HCT116 (cell line): ENCODE measurements around the gene ADH1C. TPM values are rescaled to one million over a fixed set of nuclear protein-coding genes. Genes with fewer than 3 reads are reported as not detected.

Experiments
- ATAC-seq: fragments of 200-7000 bp; cut with Tn5 transposase; 2 replicates; pipeline ENCODE4 v1.9.1; 2020; ENCODE audit warnings: mild to moderate bottlenecking, moderate library complexity
- BruUV-seq: library from RNA; stranded (reverse); fragments of 400-500 nt; replicated peaks from 2 replicates; lab custom pipeline; 2021; lab: Mats Ljungman, UMichigan
- CTCF ChIA-PET: fragments of 300-600 bp; sonication (Branson Sonifier 250); formaldehyde crosslinking; loops from one replicate; lab custom pipeline; 2021; ENCODE audit warnings: antibody characterized with exemption; lab: Charles Lee
- POLR2A ChIA-PET: fragments of 300-600, 350-600 bp; sonication (Branson Sonifier 250); formaldehyde crosslinking; loops from one replicate; lab custom pipeline; 2021; ENCODE audit warnings: antibody characterized with exemption; lab: Charles Lee
- RAD21 ChIA-PET, 2 experiments: fragments of 300-600 bp; sonication (Branson Sonifier 250); formaldehyde crosslinking; loops; one replicate each; lab custom pipeline; 2023; ENCODE audit warnings: low total read pairs in 2 of 2; ENCODE audit not compliant: uncharacterized antibody in 2 of 2, unreplicated experiment in 2 of 2, low non-redundant PET in 1 of 2; lab: Charles Lee
- DNase-seq: peaks from one replicate; pipeline ENCODE4 v3.0.0-alpha.2; 2010; ENCODE audit warnings: low read depth, low spot score
- H2AFZ ChIP-seq: fragments of 200-600 bp; shearing (Covaris generic), sonication (generic); 2 replicates; pipeline ENCODE4 v1.6.1; 2017; ENCODE audit warnings: low read depth, mixed run types, mixed read lengths, antibody characterized with exemption, low read length; ENCODE audit not compliant: poor library complexity, severe bottlenecking
- H3K27ac ChIP-seq: 2 replicates; pipeline ENCODE4 v1.5.1; 2012; ENCODE audit warnings: low read depth, low read length
- H3K27me3 ChIP-seq: fragments of 200-600 bp; sonication (generic); 2 replicates; pipeline ENCODE4 v1.6.1; 2016; ENCODE audit warnings: mixed run types, low read length, mixed read lengths; ENCODE audit not compliant: insufficient read depth
- H3K36me3 ChIP-seq, 2 experiments: fragments of 200-500 bp in 1 of 2; fragments of 200-600 bp in 1 of 2; sonication (Bioruptor generic) in 1 of 2; sonication (generic) in 1 of 2; 2 replicates each; pipeline versions ENCODE4 v1.5.1 to v1.6.1; 2014 to 2016; ENCODE audit warnings: low read length in 2 of 2, inconsistent platforms in 1 of 2, mixed read lengths in 1 of 2, mixed run types in 1 of 2; ENCODE audit not compliant: insufficient read depth in 2 of 2, control insufficient read depth in 1 of 2
- H3K4me1 ChIP-seq, 2 experiments: fragments of 200-600 bp in 1 of 2; sonication (generic) in 1 of 2; 2 replicates each; pipeline versions ENCODE4 v1.5.1 to v1.6.1; 2012 to 2017; ENCODE audit warnings: low read length in 2 of 2, inconsistent platforms in 1 of 2, mild to moderate bottlenecking in 1 of 2, mixed read lengths in 1 of 2, mixed run types in 1 of 2, moderate library complexity in 1 of 2; ENCODE audit not compliant: insufficient read depth in 2 of 2, control insufficient read depth in 1 of 2
- H3K4me2 ChIP-seq: fragments of 200-600 bp; sonication (generic); 2 replicates; pipeline ENCODE4 v1.6.1; 2017; ENCODE audit warnings: mixed run types, low read length, mixed read lengths
- H3K4me3 ChIP-seq, 2 experiments: fragments of 200-600 bp in 1 of 2; sonication (generic) in 1 of 2; replicated peaks in 1 of 2; 2 replicates each; pipeline ENCODE4 v1.5.1; 2011 to 2016; ENCODE audit warnings: low read length in 2 of 2, control low read depth in 1 of 2, low read depth in 1 of 2, mild to moderate bottlenecking in 1 of 2, mixed read lengths in 1 of 2, mixed run types in 1 of 2
- H3K79me2 ChIP-seq: fragments of 200-600 bp; sonication (generic); 2 replicates; pipeline ENCODE4 v1.6.1; 2017; ENCODE audit warnings: mild to moderate bottlenecking, mixed run types, low read length, moderate library complexity, mixed read lengths; ENCODE audit not compliant: insufficient read depth
- H3K9ac ChIP-seq: fragments of 200-600 bp; sonication (generic); 2 replicates; pipeline ENCODE4 v1.6.1; 2016; ENCODE audit warnings: low read length, mixed read lengths
- H3K9me2 ChIP-seq: fragments of 200-600 bp; sonication (generic), shearing (Covaris generic); 2 replicates; pipeline ENCODE4 v1.6.1; 2017; ENCODE audit warnings: mixed run types, mild to moderate bottlenecking, moderate library complexity; ENCODE audit not compliant: insufficient read depth
- H3K9me3 ChIP-seq, 2 experiments: fragments of 200-500 bp in 1 of 2; fragments of 200-600 bp in 1 of 2; sonication (Bioruptor generic) in 1 of 2; sonication (generic) in 1 of 2; 2 replicates each; pipeline ENCODE4 v1.6.1; 2014 to 2017; ENCODE audit warnings: low read length in 2 of 2, mixed read lengths in 2 of 2, inconsistent platforms in 1 of 2, low read depth in 1 of 2, mild to moderate bottlenecking in 1 of 2, mixed run types in 1 of 2, moderate library complexity in 1 of 2; ENCODE audit not compliant: control insufficient read depth in 1 of 2, insufficient read depth in 1 of 2
- H4K20me1 ChIP-seq: fragments of 200-600 bp; sonication (generic), shearing (Covaris generic); 2 replicates; pipeline ENCODE4 v1.6.1; 2017; ENCODE audit warnings: mixed run types, mild to moderate bottlenecking, moderate library complexity; ENCODE audit not compliant: insufficient read depth
- ATF3 ChIP-seq: IDR thresholded peaks from 2 replicates; pipeline ENCODE4 v1.6.1; 2012
- ELF1 ChIP-seq: IDR thresholded peaks from 2 replicates; pipeline ENCODE4 v1.6.1; 2012; ENCODE audit warnings: low read depth, borderline replicate concordance
- MAX ChIP-seq: IDR thresholded peaks from 2 replicates; pipeline ENCODE4 v1.6.1; 2012
- POLR2A ChIP-seq: IDR thresholded peaks from 2 replicates; pipeline ENCODE4 v1.7.0; 2011; ENCODE audit warnings: borderline replicate concordance; ENCODE audit not compliant: insufficient read depth, insufficient read length; ENCODE audit errors: extremely low read depth
- SIN3A ChIP-seq: IDR thresholded peaks from 2 replicates; pipeline ENCODE4 v1.6.1; 2012; ENCODE audit warnings: low read depth
- SP1 ChIP-seq: IDR thresholded peaks from 2 replicates; pipeline ENCODE4 v1.6.1; 2012; ENCODE audit warnings: low read depth
- ZNF274 ChIP-seq: fragments of 200-500 bp; sonication (Bioruptor generic); IDR thresholded peaks from 2 replicates; pipeline ENCODE4 v1.6.1; 2014; ENCODE audit warnings: mild to moderate bottlenecking, low read depth, low read length, inconsistent platforms
- intact Hi-C: fragments of 100-400 bp; cut with micrococcal nuclease; formaldehyde crosslinking; loops from 2 replicates; pipeline ENCODE4 v1.10.0; 2022
- total RNA-seq: library from RNA; stranded (reverse); gene quantifications from one replicate; pipeline ENCODE4 v1.2.1, GENCODE V29; 2021; ENCODE audit not compliant: unreplicated experiment

ADH1C gene
- total RNA-seq, 1 experiment from 2014 or later = not detected

- no peaks in the 10 kb centered on the region for H3K27me3 ChIP-seq
- no peak for ATAC-seq
- RAD21 ChIA-PET = no interaction called here
- no peaks in the 10 kb centered on the region for H3K9me2 ChIP-seq
- no peak overlapping the region for H3K4me3 ChIP-seq
- POLR2A ChIA-PET = no interaction called here
- H3K79me2 ChIP-seq = no peaks in the 10 kb centered on the region
- no peak overlapping the region for H3K4me2 ChIP-seq
- no peaks in the 10 kb centered on the region for H4K20me1 ChIP-seq
- no peak overlapping the region for H3K9ac ChIP-seq
- BruUV-seq = no TSS peak
- TF ChIP-seq ZNF274 (no peak), SIN3A (no peak), ATF3 (no peak), POLR2A (no peak), SP1 (no peak)
- CTCF ChIA-PET = no interaction called here
- no peaks in the 10 kb centered on the region for H3K9me3 ChIP-seq
- H3K4me1 ChIP-seq = no peaks in the 10 kb centered on the region
- H3K36me3 ChIP-seq = no peaks in the 10 kb centered on the region
- DNase-seq = no peak
- intact Hi-C loops = no loop called here
- H3K27ac ChIP-seq = no peak overlapping the region
- H2AFZ ChIP-seq = no peak overlapping the region
Measured at GRCh38 chr4:99381588-99382175, 29.1 kb upstream of the ADH1C start.

- H3K27me3 ChIP-seq = no peaks in the 10 kb centered on the region
- H3K79me2 ChIP-seq = no peaks in the 10 kb centered on the region
- no peaks in the 10 kb centered on the region for H4K20me1 ChIP-seq
- H3K9ac ChIP-seq = no peak overlapping the region
- no peak overlapping the region for H3K4me2 ChIP-seq
- DNase-seq (no peak), ATAC-seq (no peak)
- H3K9me2 ChIP-seq = no peaks in the 10 kb centered on the region
- H3K4me1 ChIP-seq = no peaks in the 10 kb centered on the region
- TF ChIP-seq ELF1 = no peak
- no peak for TF ChIP-seq MAX
- H2AFZ ChIP-seq = no peak overlapping the region
- BruUV-seq = no TSS peak
- no peak overlapping the region for H3K4me3 ChIP-seq
- H3K27ac ChIP-seq = no peak overlapping the region
- intact Hi-C loops = no loop called here
- H3K9me3 ChIP-seq = no peaks in the 10 kb centered on the region; a peak in 1 of 4 replicates
- ChIA-PET POLR2A (no interaction called here), RAD21 (no interaction called here), CTCF (no interaction called here)
- no peaks in the 10 kb centered on the region for H3K36me3 ChIP-seq
Measured at GRCh38 chr4:99379571-99379970, 27.0 kb upstream of the ADH1C start.
